HCT116 (cell line): ENCODE results near the gene BTNL9. TPM values are rescaled to one million over a fixed set of nuclear protein-coding genes. Genes with fewer than 3 reads are reported as not detected.
"Not testable (repeated sequence)": the region's sequence is repeated elsewhere in the genome, so short reads cannot be mapped to it uniquely, and the experiment has no call there.

Experiments used
- ATAC-seq: fragments of 200-7000 bp; cut with Tn5 transposase; 2 replicates; pipeline ENCODE4 v1.9.1; 2020; ENCODE audit warnings: mild to moderate bottlenecking, moderate library complexity
- BruUV-seq: library from RNA; stranded (reverse); fragments of 400-500 nt; replicated peaks from 2 replicates; lab custom pipeline; 2021; lab: Mats Ljungman, UMichigan
- CTCF ChIA-PET: fragments of 300-600 bp; sonication (Branson Sonifier 250); formaldehyde crosslinking; loops from one replicate; lab custom pipeline; 2021; ENCODE audit warnings: antibody characterized with exemption; lab: Charles Lee
- POLR2A ChIA-PET: fragments of 300-600, 350-600 bp; sonication (Branson Sonifier 250); formaldehyde crosslinking; loops from one replicate; lab custom pipeline; 2021; ENCODE audit warnings: antibody characterized with exemption; lab: Charles Lee
- RAD21 ChIA-PET, 2 experiments: fragments of 300-600 bp; sonication (Branson Sonifier 250); formaldehyde crosslinking; loops; one replicate each; lab custom pipeline; 2023; ENCODE audit warnings: low total read pairs in 2 of 2; ENCODE audit not compliant: uncharacterized antibody in 2 of 2, unreplicated experiment in 2 of 2, low non-redundant PET in 1 of 2; lab: Charles Lee
- DNase-seq: peaks from one replicate; pipeline ENCODE4 v3.0.0-alpha.2; 2010; ENCODE audit warnings: low read depth, low spot score
- H2AFZ ChIP-seq: fragments of 200-600 bp; shearing (Covaris generic), sonication (generic); 2 replicates; pipeline ENCODE4 v1.6.1; 2017; ENCODE audit warnings: low read depth, mixed run types, mixed read lengths, antibody characterized with exemption, low read length; ENCODE audit not compliant: poor library complexity, severe bottlenecking
- H3K27ac ChIP-seq: 2 replicates; pipeline ENCODE4 v1.5.1; 2012; ENCODE audit warnings: low read depth, low read length
- H3K27me3 ChIP-seq: fragments of 200-600 bp; sonication (generic); 2 replicates; pipeline ENCODE4 v1.6.1; 2016; ENCODE audit warnings: mixed run types, low read length, mixed read lengths; ENCODE audit not compliant: insufficient read depth
- H3K36me3 ChIP-seq, 2 experiments: fragments of 200-500 bp in 1 of 2; fragments of 200-600 bp in 1 of 2; sonication (Bioruptor generic) in 1 of 2; sonication (generic) in 1 of 2; 2 replicates each; pipeline versions ENCODE4 v1.5.1 to v1.6.1; 2014 to 2016; ENCODE audit warnings: low read length in 2 of 2, inconsistent platforms in 1 of 2, mixed read lengths in 1 of 2, mixed run types in 1 of 2; ENCODE audit not compliant: insufficient read depth in 2 of 2, control insufficient read depth in 1 of 2
- H3K4me1 ChIP-seq, 2 experiments: fragments of 200-600 bp in 1 of 2; sonication (generic) in 1 of 2; 2 replicates each; pipeline versions ENCODE4 v1.5.1 to v1.6.1; 2012 to 2017; ENCODE audit warnings: low read length in 2 of 2, inconsistent platforms in 1 of 2, mild to moderate bottlenecking in 1 of 2, mixed read lengths in 1 of 2, mixed run types in 1 of 2, moderate library complexity in 1 of 2; ENCODE audit not compliant: insufficient read depth in 2 of 2, control insufficient read depth in 1 of 2
- H3K4me2 ChIP-seq: fragments of 200-600 bp; sonication (generic); 2 replicates; pipeline ENCODE4 v1.6.1; 2017; ENCODE audit warnings: mixed run types, low read length, mixed read lengths
- H3K4me3 ChIP-seq, 2 experiments: fragments of 200-600 bp in 1 of 2; sonication (generic) in 1 of 2; replicated peaks in 1 of 2; 2 replicates each; pipeline ENCODE4 v1.5.1; 2011 to 2016; ENCODE audit warnings: low read length in 2 of 2, control low read depth in 1 of 2, low read depth in 1 of 2, mild to moderate bottlenecking in 1 of 2, mixed read lengths in 1 of 2, mixed run types in 1 of 2
- H3K79me2 ChIP-seq: fragments of 200-600 bp; sonication (generic); 2 replicates; pipeline ENCODE4 v1.6.1; 2017; ENCODE audit warnings: mild to moderate bottlenecking, mixed run types, low read length, moderate library complexity, mixed read lengths; ENCODE audit not compliant: insufficient read depth
- H3K9ac ChIP-seq: fragments of 200-600 bp; sonication (generic); 2 replicates; pipeline ENCODE4 v1.6.1; 2016; ENCODE audit warnings: low read length, mixed read lengths
- H3K9me2 ChIP-seq: fragments of 200-600 bp; sonication (generic), shearing (Covaris generic); 2 replicates; pipeline ENCODE4 v1.6.1; 2017; ENCODE audit warnings: mixed run types, mild to moderate bottlenecking, moderate library complexity; ENCODE audit not compliant: insufficient read depth
- H3K9me3 ChIP-seq, 2 experiments: fragments of 200-500 bp in 1 of 2; fragments of 200-600 bp in 1 of 2; sonication (Bioruptor generic) in 1 of 2; sonication (generic) in 1 of 2; 2 replicates each; pipeline ENCODE4 v1.6.1; 2014 to 2017; ENCODE audit warnings: low read length in 2 of 2, mixed read lengths in 2 of 2, inconsistent platforms in 1 of 2, low read depth in 1 of 2, mild to moderate bottlenecking in 1 of 2, mixed run types in 1 of 2, moderate library complexity in 1 of 2; ENCODE audit not compliant: control insufficient read depth in 1 of 2, insufficient read depth in 1 of 2
- H4K20me1 ChIP-seq: fragments of 200-600 bp; sonication (generic), shearing (Covaris generic); 2 replicates; pipeline ENCODE4 v1.6.1; 2017; ENCODE audit warnings: mixed run types, mild to moderate bottlenecking, moderate library complexity; ENCODE audit not compliant: insufficient read depth
- CEBPB ChIP-seq: IDR thresholded peaks from 2 replicates; pipeline ENCODE4 v1.6.1; 2012; ENCODE audit warnings: low read depth
- ELF1 ChIP-seq: IDR thresholded peaks from 2 replicates; pipeline ENCODE4 v1.6.1; 2012; ENCODE audit warnings: low read depth, borderline replicate concordance
- EZH2 ChIP-seq: fragments of 200-600 bp; sonication (generic); IDR thresholded peaks from 2 replicates; pipeline ENCODE4 v1.6.1; 2017; ENCODE audit warnings: antibody characterized with exemption, mixed run types
- FOSL1 ChIP-seq: IDR thresholded peaks from 2 replicates; pipeline ENCODE4 v1.6.1; 2012; ENCODE audit warnings: low read depth
- JUND ChIP-seq: IDR thresholded peaks from 2 replicates; pipeline ENCODE4 v1.6.1; 2012
- POLR2A ChIP-seq: IDR thresholded peaks from 2 replicates; pipeline ENCODE4 v1.7.0; 2011; ENCODE audit warnings: borderline replicate concordance; ENCODE audit not compliant: insufficient read depth, insufficient read length; ENCODE audit errors: extremely low read depth
- RAD21 ChIP-seq: IDR thresholded peaks from 2 replicates; pipeline ENCODE4 v1.6.1; 2012; ENCODE audit warnings: low read depth, mild to moderate bottlenecking
- SIN3A ChIP-seq: IDR thresholded peaks from 2 replicates; pipeline ENCODE4 v1.6.1; 2012; ENCODE audit warnings: low read depth
- SP1 ChIP-seq: IDR thresholded peaks from 2 replicates; pipeline ENCODE4 v1.6.1; 2012; ENCODE audit warnings: low read depth
- SRF ChIP-seq: IDR thresholded peaks from 2 replicates; pipeline ENCODE4 v1.6.1; 2012; ENCODE audit warnings: low read depth
- TCF7L2 ChIP-seq: IDR thresholded peaks from 2 replicates; pipeline ENCODE4 v1.7.0; 2011; ENCODE audit warnings: borderline replicate concordance, inconsistent platforms; ENCODE audit not compliant: insufficient read depth, insufficient read length; ENCODE audit errors: extremely low read depth
- YY1 ChIP-seq: IDR thresholded peaks from 2 replicates; pipeline ENCODE4 v1.6.1; 2011; ENCODE audit warnings: low read length, low read depth, moderate library complexity, mild to moderate bottlenecking; ENCODE audit not compliant: insufficient replicate concordance; ENCODE audit errors: extremely low read depth
- intact Hi-C: fragments of 100-400 bp; cut with micrococcal nuclease; formaldehyde crosslinking; loops from 2 replicates; pipeline ENCODE4 v1.10.0; 2022
- total RNA-seq: library from RNA; stranded (reverse); gene quantifications from one replicate; pipeline ENCODE4 v1.2.1, GENCODE V29; 2021; ENCODE audit not compliant: unreplicated experiment
- TF ChIP-seq, protein P1 (sequence below): IDR thresholded peaks from 2 replicates; pipeline ENCODE4 v1.6.1; 2012
- TF ChIP-seq, protein P2 (sequence below): IDR thresholded peaks from 2 replicates; pipeline ENCODE4 v1.6.1; 2012

BTNL9 gene
- total RNA-seq, 1 experiment from 2014 or later = 11.7 TPM

DNA sequence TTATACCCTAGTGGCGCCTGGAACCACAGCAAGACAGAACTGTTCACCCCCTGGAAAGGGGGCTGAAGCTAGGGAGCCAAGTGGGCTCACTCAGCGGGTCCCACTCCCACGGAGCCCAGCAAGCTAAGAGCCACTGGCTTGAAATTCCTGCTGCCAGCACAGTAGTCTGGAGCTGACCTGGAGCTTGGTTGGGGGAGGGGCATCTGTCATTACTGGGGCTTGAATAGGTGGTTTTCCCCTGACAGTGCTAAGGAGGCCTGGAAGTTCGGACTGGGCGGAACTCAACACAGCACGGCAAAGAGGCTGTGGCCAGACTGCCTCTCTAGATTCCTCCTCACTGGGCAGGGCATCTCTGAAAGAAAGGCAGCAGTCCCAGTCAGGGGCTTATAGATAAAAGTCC lies 31.9 kb upstream of the BTNL9 start:
- H3K4me3 ChIP-seq = no peak overlapping the region
- no peaks in the 10 kb centered on the region for H3K9me2 ChIP-seq
- no peaks in the 10 kb centered on the region for H3K4me1 ChIP-seq
- no peaks in the 10 kb centered on the region for H3K79me2 ChIP-seq
- BruUV-seq = no TSS peak
- POLR2A ChIA-PET = no interaction called here
- intact Hi-C loops = no loop called here
- DNase-seq (no peak), ATAC-seq (no peak)
- H4K20me1 ChIP-seq = no peaks in the 10 kb centered on the region
- H3K9ac ChIP-seq = no peak overlapping the region
- no peaks in the 10 kb centered on the region for H3K9me3 ChIP-seq
- CTCF ChIA-PET = no interaction called here
- no peak overlapping the region for H2AFZ ChIP-seq
- no peak for TF ChIP-seq CEBPB
- TF ChIP-seq, protein P1, sequence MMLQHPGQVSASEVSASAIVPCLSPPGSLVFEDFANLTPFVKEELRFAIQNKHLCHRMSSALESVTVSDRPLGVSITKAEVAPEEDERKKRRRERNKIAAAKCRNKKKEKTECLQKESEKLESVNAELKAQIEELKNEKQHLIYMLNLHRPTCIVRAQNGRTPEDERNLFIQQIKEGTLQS = no peak
- TF ChIP-seq TCF7L2 = no peak
- TF ChIP-seq JUND = no peak
- TF ChIP-seq ELF1 = no peak
- TF ChIP-seq FOSL1 = no peak
- no peak for TF ChIP-seq POLR2A
- TF ChIP-seq YY1 = no peak
- no peak for TF ChIP-seq SP1
- no peak for TF ChIP-seq EZH2
- no peak for TF ChIP-seq SIN3A
- no peak for TF ChIP-seq RAD21
- TF ChIP-seq, protein P2, sequence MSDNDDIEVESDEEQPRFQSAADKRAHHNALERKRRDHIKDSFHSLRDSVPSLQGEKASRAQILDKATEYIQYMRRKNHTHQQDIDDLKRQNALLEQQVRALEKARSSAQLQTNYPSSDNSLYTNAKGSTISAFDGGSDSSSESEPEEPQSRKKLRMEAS = no peak
- no peak for TF ChIP-seq SRF
- H3K27me3 ChIP-seq = no peaks in the 10 kb centered on the region
- H3K4me2 ChIP-seq = no peak overlapping the region
- no peaks in the 10 kb centered on the region for H3K36me3 ChIP-seq
- RAD21 ChIA-PET = no interaction called here
- no peak overlapping the region for H3K27ac ChIP-seq

DNA sequence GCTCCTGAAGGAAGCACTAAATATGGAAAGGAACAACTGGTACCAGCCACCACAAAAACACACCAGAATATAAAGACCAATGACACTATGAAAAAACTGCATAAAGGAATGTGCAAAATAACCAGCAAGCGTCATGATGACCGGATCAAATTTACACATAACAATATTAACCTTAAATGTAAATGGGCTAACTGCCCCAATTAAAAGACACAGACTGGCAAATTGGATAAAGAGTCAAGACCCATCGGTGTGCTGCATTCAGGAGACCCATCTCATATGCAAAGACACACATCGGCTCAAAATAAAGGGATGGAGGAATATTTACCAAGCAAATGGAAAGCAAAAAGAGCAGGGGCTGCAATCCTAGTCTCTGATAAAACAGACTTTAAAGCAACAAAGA lies 30.0 kb upstream of the BTNL9 start:
- CTCF ChIA-PET, ATAC-seq: not testable (repeated sequence)

DNA sequence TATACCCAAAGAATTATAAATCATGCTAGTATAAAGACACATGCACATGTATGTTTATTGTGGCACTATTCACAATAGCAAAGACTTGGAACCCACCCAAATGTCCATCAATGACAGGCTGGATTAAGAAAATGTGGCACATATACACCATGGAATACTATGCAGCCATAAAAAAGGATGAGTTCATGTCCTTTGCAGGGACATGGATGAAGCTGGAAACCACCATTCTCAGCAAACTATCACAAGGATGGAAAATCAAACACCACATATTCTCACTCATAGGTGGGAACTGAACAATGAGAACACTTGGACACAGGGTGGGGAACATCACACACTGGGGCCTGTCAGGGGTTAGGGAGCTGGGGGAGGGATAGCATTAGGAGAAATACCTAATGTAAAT lies 25.4 kb upstream of the BTNL9 start:
- H2AFZ ChIP-seq, H3K79me2 ChIP-seq, intact Hi-C loops, H3K36me3 ChIP-seq, RAD21 ChIA-PET, H4K20me1 ChIP-seq, H3K4me2 ChIP-seq, H3K27ac ChIP-seq, H3K9me2 ChIP-seq, H3K4me1 ChIP-seq, POLR2A ChIA-PET, DNase-seq, H3K27me3 ChIP-seq, BruUV-seq, H3K9ac ChIP-seq, CTCF ChIA-PET, H3K4me3 ChIP-seq, ATAC-seq, H3K9me3 ChIP-seq: not testable (repeated sequence)

More for the DNA sequence above, 30.0 kb upstream of the BTNL9 start:
- H4K20me1 ChIP-seq, RAD21 ChIA-PET, H3K27ac ChIP-seq, DNase-seq, H3K9me2 ChIP-seq, H3K79me2 ChIP-seq, H2AFZ ChIP-seq, H3K36me3 ChIP-seq, H3K4me3 ChIP-seq, H3K4me2 ChIP-seq, POLR2A ChIA-PET, H3K4me1 ChIP-seq, intact Hi-C loops, H3K27me3 ChIP-seq, BruUV-seq, H3K9ac ChIP-seq, H3K9me3 ChIP-seq: not testable (repeated sequence)
